ENCODE results near the gene MTHFD1L. TPM values are rescaled to one million over a fixed set of nuclear protein-coding genes. Genes with fewer than 3 reads are reported as not detected.
A peak's percentile ranks its signal among the peaks of the same experiment; 100 is the strongest.
"Not testable (repeated sequence)": the region's sequence is repeated elsewhere in the genome, so short reads cannot be mapped to it uniquely, and the experiment has no call there.

MTHFD1L gene
- total RNA-seq, 2 experiments from 2014 or later, result 115 to 119 TPM

DNA sequence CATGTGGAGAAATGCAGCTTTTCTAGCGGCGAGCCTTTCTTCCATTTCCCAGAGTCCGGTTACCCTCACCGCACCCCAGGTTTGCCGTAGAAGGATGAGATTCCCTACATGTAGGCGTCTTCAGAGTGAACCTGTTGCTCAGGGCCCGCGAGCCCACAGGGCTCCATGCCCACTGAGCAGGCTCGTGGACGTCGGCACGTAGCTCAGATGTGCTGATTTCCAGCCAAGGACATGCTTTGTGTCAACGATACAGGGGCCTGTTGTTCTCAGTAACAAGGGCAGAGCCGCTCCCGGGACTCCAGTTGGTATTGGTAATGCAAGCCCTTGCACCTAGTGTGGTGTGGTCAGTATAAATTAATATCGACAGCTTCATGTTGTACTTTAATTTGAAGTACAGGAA is 159.6 kb downstream of the MTHFD1L start:
- Mint-ChIP-seq H3K36me3 (peaks cover 54% of the 10 kb centered on the region), H3K4me3 (no peak overlapping the region), H3K4me1 (ENCODE audit: low read depth) (peaks cover 3% of the 10 kb centered on the region), H3K27me3 (no peaks in the 10 kb centered on the region), H3K9me3 (no peaks in the 10 kb centered on the region), H3K27ac (no peak overlapping the region)
- intact Hi-C loops (cut with micrococcal nuclease), result no loop called here
- CTCF ChIA-PET, result interaction anchor here (4.7 kb wide), 1 partner anchor 11 kb away, joined by 28 read pairs; no protein-coding TSS in a partner anchor
- DNase-seq, result no peak
- POLR2A ChIA-PET, result no interaction called here

DNA sequence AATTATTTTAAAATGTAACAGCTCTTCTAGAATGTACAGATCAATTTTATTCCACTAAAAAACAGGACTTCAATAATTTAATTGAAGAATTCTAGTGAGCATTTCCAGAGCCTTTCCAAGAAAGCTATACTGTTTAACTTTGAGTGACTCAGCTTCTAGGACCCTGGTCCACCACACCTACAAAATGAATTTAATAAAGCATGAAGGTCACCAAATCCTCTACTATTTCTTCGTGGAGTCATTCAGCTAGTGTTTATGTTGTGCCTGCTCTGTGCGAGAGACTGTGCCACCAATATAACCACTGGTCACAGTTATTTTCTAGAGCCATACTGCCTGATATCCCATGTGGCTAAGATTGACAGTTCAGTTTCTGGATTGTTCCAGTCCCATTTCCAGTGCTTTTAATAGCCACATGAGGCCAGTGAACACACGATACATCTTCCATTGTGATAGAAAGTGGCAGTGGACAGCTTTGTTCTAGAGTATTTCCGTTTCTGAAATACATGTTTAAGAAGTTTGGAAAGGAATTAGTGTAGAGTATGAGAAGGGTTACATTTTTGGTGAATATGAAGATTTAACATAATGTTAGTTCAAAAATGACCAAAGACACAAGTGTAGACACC is 160.7 kb downstream of the MTHFD1L start:
- Mint-ChIP-seq H3K27ac (no peak overlapping the region), H3K4me3 (no peak overlapping the region), H3K4me1 (ENCODE audit: low read depth) (peaks cover 3% of the 10 kb centered on the region), H3K27me3 (no peaks in the 10 kb centered on the region), H3K9me3 (no peaks in the 10 kb centered on the region), H3K36me3 (peaks cover 57% of the 10 kb centered on the region)
- intact Hi-C loops (cut with micrococcal nuclease), result no loop called here
- DNase-seq, result no peak
- POLR2A ChIA-PET, result no interaction called here
- CTCF ChIA-PET, result interaction anchor here (1.1 to 4.7 kb wide), 3 partner anchors 12 to 308 kb away, joined by 3 to 28 read pairs (median 13); no protein-coding TSS in a partner anchor

DNA sequence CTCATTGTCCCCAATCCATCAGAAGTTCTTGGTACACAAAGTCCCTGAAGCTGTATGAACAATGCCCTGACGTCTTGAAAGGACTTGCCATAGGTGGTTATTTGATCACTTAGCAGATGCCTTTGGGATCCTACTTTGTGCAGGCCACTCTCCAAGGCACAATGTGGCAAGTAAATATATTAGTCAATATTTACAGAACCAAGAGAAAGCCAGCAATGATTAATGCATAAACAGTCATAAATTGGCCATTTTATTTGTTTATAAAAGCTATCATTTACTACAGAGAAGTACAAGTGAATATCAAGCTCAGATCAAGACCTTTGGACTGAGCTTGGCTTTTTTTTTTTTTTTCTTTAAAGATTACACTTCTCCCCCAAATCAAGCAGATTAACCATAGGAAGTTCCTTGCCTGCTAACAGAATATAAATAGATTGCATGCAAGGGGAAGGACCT is 161.8 kb downstream of the MTHFD1L start:
- DNase-seq, result no peak
- intact Hi-C loops (cut with micrococcal nuclease), result no loop called here
- Mint-ChIP-seq H3K27me3 (no peaks in the 10 kb centered on the region), H3K27ac (no peak overlapping the region), H3K4me3 (no peak overlapping the region), H3K36me3 (peaks cover 58% of the 10 kb centered on the region), H3K9me3 (no peaks in the 10 kb centered on the region), H3K4me1 (ENCODE audit: low read depth) (peaks cover 3% of the 10 kb centered on the region)
- CTCF ChIA-PET, result interaction anchor here (0.6 to 4.7 kb wide), 3 partner anchors 13 to 578 kb away, joined by 4 to 28 read pairs (median 13); no protein-coding TSS in a partner anchor
- POLR2A ChIA-PET, result no interaction called here

DNA sequence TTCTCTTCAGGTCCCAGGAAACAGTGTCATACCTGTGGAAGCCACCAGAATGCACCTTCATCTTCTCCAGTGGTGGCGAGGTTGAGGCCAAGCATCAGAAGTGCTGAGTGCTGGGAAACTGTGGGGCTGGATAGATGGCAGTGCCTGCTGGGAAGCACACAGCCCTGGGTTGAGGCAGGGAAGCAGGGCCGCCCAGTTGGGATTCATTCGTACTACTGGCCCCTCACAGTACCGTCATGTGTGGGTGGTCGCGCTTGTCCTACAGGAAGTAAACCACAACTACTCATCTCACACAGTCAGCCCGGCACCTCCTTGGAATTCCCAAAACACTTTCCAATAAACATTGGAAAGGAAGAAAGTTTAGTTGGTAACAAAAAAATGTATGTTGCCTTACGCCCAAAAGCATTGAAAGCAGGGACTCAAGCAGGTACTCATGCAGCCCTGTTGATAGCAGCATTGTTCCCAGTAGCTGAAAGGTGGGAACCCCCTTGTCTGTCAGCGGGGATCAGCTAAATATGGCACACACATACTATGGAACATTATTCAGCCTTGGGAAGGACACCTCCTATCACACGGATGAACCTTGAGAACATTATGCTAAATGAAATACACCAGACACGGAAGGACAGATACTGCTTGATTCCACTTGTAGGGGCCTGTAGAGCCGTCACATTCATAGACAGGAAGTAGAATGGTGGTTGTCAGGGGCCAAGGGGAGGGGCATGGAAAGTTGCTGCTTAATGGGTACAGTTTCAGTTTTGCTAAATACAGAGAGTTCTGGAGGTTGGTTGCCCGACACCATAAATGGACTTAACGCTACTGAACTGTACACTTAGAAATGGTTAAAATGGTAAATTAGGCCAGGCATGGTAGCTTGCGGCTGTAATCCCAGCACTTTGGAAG is 162.7 kb downstream of the MTHFD1L start:
- Mint-ChIP-seq H3K4me3 (no peak overlapping the region), H3K4me1 (ENCODE audit: low read depth) (peaks cover 3% of the 10 kb centered on the region), H3K27ac (no peak overlapping the region), H3K9me3 (no peaks in the 10 kb centered on the region), H3K36me3 (peaks cover 52% of the 10 kb centered on the region), H3K27me3 (no peaks in the 10 kb centered on the region)
- ChIA-PET CTCF (interaction anchor here (2.2 to 4.7 kb wide), 2 partner anchors 14 to 296 kb away, joined by 13 to 28 read pairs; no protein-coding TSS in a partner anchor), POLR2A (no interaction called here)
- intact Hi-C loops (cut with micrococcal nuclease), result no loop called here
- DNase-seq, result no peak

DNA sequence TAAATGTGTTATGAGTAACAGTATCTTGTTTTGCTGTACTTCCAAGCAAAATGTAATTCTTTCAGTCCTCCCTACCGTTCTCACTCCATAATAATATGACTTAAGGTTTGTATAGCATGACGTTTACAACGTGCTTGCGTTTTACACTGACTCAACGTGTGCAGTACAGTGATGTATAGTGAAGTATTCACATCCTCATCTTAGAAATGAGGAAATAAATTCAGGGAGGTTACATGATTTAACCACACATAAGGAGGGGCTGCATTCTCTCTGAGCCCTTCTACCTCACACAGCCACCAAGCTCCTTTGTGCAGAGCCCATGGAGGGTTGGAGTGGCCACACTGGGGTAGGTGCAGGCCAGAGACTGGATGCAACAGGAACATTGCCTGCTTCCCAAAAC is 164.5 kb downstream of the MTHFD1L start:
- Mint-ChIP-seq H3K27ac (no peak overlapping the region), H3K9me3 (no peaks in the 10 kb centered on the region), H3K27me3 (no peaks in the 10 kb centered on the region), H3K4me1 (ENCODE audit: low read depth) (peaks cover 3% of the 10 kb centered on the region), H3K4me3 (no peak overlapping the region), H3K36me3 (peaks cover 53% of the 10 kb centered on the region)
- no peak for DNase-seq
- intact Hi-C loops (cut with micrococcal nuclease), result no loop called here
- CTCF ChIA-PET, result interaction anchor here (0.5 kb wide), 1 partner anchor 661 kb away, joined by 3 read pairs; the partner anchor contains the start of gene IYD
- POLR2A ChIA-PET, result no interaction called here

DNA sequence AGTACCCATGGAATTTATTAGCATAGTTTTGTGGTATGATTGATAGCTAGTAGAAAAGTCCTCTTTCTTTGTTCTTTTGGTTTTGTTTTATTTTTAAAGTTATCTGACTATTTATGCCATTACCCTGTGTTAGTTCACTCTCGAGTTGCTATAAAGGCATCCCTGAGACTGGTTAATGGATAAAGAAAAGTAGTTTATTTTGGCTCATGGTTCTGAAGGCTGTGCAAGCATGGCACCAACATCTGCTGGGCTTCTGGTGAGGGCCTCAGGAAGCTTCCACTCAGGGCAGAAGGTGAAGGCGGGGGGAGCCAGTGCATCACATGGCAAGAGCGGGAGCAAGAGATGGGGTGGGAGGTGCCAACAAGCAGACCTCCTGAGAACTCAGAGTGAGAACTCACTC is 166.5 kb downstream of the MTHFD1L start:
- no peak for DNase-seq
- intact Hi-C loops (cut with micrococcal nuclease), result no loop called here
- no peaks in the 10 kb centered on the region for H3K27me3 Mint-ChIP-seq
- CTCF ChIA-PET, result no interaction called here
- H3K4me3 Mint-ChIP-seq, result no peak overlapping the region
- no peaks in the 10 kb centered on the region for H3K9me3 Mint-ChIP-seq
- POLR2A ChIA-PET, result no interaction called here
- H3K27ac Mint-ChIP-seq, result no peak overlapping the region
- H3K36me3 Mint-ChIP-seq, result peaks cover 55% of the 10 kb centered on the region
- peaks cover 14% of the 10 kb centered on the region for H3K4me1 Mint-ChIP-seq (ENCODE audit: low read depth)

DNA sequence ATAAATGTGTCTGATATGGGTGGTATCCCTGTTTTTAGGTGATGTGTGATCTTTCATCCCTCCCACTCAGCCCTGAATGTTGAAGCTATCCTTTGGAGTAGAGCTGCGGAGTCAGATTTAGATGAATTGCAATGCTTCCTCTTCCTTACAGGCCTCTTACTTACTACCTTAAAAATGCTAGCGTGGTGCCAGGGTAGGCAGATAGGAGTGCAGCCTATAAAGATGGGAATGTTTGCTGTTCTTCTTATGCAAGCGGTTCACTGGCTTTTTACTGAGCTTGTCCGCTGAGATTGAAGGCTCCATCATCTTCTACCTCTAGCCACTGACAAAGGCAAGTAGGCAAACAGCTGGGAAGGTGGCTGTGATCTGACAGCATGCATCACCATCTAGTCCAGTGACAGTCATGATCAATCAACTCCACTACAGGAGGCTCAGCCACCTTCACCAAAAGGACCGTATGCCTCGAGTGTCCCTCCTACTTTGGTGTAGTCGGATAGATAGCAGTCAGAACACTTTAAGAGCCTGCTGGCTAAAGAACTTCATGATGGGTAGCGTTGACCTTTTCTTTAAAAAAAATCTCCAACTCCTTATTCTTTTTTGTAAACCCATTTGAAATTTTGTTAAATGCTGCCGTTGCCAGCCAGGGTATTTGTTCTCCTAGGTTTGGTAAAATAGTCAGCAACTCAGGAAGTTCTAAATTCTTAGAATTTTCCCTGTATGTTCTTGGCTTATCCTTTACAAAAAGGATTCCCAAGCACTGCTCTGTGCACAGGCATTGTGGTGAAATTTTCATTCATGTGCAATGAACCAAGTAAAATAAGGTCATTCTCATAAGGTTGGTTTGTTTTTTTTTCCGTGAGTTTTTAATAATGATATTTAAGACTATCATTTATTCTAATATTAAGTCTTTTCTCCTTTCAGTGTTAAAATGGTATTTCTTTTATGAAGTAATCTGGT is 169.6 kb downstream of the MTHFD1L start:
- H3K4me1 Mint-ChIP-seq (ENCODE audit: low read depth), result peaks cover 16% of the 10 kb centered on the region
- CTCF ChIA-PET, result interaction anchor here (1.6 kb wide), 1 partner anchor 21 kb away, joined by 6 read pairs; no protein-coding TSS in a partner anchor
- POLR2A ChIA-PET, result no interaction called here
- no peaks in the 10 kb centered on the region for H3K27me3 Mint-ChIP-seq
- H3K9me3 Mint-ChIP-seq, result no peaks in the 10 kb centered on the region
- no peak overlapping the region for H3K27ac Mint-ChIP-seq
- no peak for DNase-seq
- peaks cover 63% of the 10 kb centered on the region for H3K36me3 Mint-ChIP-seq
- intact Hi-C loops (cut with micrococcal nuclease), result no loop called here
- H3K4me3 Mint-ChIP-seq, result no peak overlapping the region

DNA sequence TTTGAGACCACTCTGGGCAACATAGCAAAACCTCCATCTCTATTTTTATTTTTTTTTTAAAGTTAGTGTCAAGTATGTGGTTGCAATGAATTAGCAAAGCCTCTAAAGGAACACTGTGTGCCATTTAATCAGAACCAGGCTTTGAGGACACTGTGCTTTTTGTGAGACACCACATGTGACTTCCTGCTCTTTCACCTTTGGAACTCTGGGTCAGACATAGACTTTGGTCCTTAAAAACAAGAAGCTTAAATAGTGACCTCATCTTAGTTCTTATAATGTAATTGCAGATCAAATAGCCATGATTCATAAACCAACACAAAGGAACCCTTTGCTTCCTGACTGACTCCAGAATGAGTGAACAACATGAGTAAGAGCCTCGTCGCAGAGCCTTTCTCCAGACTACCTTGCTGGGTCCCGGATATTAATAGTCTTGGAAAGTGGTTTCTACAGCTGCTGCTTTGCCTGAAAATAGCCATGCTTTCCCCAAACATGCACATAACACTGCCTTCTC is 170.8 kb downstream of the MTHFD1L start:
- peaks cover 16% of the 10 kb centered on the region for H3K4me1 Mint-ChIP-seq (ENCODE audit: low read depth)
- peaks cover 65% of the 10 kb centered on the region for H3K36me3 Mint-ChIP-seq
- DNase-seq; intact Hi-C loops (cut with micrococcal nuclease); H3K27me3 Mint-ChIP-seq; POLR2A ChIA-PET; H3K4me3 Mint-ChIP-seq; H3K27ac Mint-ChIP-seq; CTCF ChIA-PET; H3K9me3 Mint-ChIP-seq: not testable (repeated sequence)

DNA sequence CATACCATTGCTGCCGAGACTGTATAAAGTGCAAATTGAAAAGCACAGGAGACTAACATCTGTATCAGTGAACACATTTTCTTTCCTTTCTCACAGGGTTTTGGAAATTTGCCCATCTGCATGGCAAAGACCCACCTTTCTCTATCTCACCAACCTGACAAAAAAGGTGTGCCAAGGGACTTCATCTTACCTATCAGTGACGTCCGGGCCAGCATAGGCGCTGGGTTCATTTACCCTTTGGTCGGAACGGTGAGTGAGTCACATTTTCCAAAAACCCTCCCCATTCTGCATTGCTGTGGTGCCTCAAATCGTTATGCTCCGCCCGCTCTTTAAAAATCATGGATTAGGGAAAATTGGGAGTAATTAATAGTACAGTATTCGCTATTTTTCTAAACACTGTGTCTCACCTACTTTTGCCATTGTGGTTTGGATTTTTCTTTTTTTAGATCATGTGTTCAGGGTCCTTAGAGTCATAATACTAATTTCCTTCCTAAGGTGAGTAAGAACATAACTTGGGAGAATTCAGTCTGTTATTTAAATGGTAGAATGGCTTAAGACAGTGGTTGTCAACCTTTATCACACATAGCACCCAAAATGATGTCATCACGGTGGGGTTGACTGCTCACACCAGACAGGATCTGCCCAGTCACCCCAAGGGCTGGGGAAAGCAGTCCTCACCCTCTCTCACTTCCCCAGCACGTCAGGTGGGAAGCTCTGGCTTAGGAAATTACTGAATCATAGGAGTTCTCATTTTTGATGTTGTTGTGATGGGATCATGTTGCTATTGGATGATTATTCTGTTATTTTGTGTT is 171.6 kb downstream of the MTHFD1L start:
- ChIA-PET POLR2A (no interaction called here), CTCF (interaction anchor here (3.7 kb wide), 1 partner anchor 287 kb away, joined by 12 read pairs; no protein-coding TSS in a partner anchor)
- DNase-seq, result peak; percentile 47
- Mint-ChIP-seq H3K27me3 (no peaks in the 10 kb centered on the region), H3K9me3 (no peaks in the 10 kb centered on the region), H3K27ac (no peak overlapping the region), H3K4me3 (no peak overlapping the region), H3K4me1 (ENCODE audit: low read depth) (peaks cover 16% of the 10 kb centered on the region), H3K36me3 (peaks cover 63% of the 10 kb centered on the region)
- intact Hi-C loops (cut with micrococcal nuclease), result no loop called here

DNA sequence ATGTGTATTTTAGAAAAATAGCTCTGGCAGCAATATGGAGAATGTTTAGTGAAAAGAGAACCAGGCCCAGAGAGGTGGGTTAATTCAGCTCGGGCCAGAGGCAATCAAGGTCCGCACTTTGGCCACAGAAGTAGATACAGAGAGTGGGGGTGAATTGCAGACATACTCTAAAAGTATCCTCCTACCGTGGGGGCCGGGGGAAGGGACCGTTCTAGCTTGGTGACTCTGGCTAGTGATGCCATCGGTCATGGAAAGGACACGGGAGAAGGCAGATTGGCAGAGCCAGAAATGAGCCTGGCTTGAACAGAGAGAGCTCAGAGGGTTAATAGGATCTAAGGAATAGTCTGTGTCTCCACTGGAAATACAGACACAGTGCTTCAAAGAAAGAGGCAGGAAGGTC is 173.1 kb downstream of the MTHFD1L start:
- H3K9me3 Mint-ChIP-seq, result no peaks in the 10 kb centered on the region
- H3K4me3 Mint-ChIP-seq, result no peak overlapping the region
- intact Hi-C loops (cut with micrococcal nuclease), result no loop called here
- ChIA-PET POLR2A (no interaction called here), CTCF (interaction anchor here (1.5 to 3.7 kb wide), 2 partner anchors 24 to 286 kb away, joined by 5 to 12 read pairs; no protein-coding TSS in a partner anchor)
- H3K27me3 Mint-ChIP-seq, result no peaks in the 10 kb centered on the region
- H3K4me1 Mint-ChIP-seq (ENCODE audit: low read depth), result peaks cover 16% of the 10 kb centered on the region
- no peak for DNase-seq
- H3K27ac Mint-ChIP-seq, result no peak overlapping the region
- peaks cover 64% of the 10 kb centered on the region for H3K36me3 Mint-ChIP-seq
